HG03066 (cell line): Measurements from ENCODE around the gene SPATA12.

Experiments
- ATAC-seq: cut with Tn5 transposase; IDR thresholded peaks from one replicate; pipeline ENCODE4 v1.9.1; 2021; ENCODE audit warnings: low read depth; ENCODE audit not compliant: unreplicated experiment

SPATA12 gene, protein sequence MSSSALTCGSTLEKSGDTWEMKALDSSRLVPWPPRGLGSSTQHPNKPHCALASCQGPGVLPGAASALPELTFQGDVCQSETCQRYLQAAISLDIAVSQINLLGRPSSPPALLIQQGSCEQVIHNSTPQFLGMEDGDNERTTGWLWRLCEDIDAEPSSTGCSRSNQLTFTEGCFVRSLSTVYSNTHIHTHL

GRCh38 chr3:57060089-57060821, at the start of gene SPATA12:
TSS of gene SPATA12 (plus strand) at chr3:57060664. CDS start at chr3:57073695, 13,031 bp downstream.
- ATAC-seq, result no peak

DNA sequence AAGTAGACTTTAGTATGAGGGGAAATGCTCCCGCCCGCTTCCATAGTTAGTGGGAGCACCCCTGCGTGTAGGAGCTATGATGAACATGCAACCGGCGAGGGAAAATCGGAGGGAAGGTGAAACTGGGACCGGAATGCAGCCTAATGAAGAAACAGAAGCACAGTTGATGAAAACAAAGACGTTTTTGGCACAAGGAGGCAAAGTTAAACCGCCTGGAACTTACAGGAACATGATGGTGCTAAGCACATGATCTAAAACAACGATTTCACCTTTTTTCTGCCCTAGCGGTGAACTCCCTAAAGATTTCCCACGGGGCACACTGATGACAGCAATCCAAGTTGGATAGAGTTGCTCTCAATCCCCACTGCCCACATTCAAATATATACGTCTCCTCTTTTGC, 49.4 kb upstream of the SPATA12 start:
- ATAC-seq, result no peak

- no peak for ATAC-seq
Observed at GRCh38 chr3:57012847-57013246, 47.6 kb upstream of the SPATA12 start.

GRCh38 chr3:57015350-57015729, 45.1 kb upstream of the SPATA12 start:
- ATAC-seq, result no peak

DNA sequence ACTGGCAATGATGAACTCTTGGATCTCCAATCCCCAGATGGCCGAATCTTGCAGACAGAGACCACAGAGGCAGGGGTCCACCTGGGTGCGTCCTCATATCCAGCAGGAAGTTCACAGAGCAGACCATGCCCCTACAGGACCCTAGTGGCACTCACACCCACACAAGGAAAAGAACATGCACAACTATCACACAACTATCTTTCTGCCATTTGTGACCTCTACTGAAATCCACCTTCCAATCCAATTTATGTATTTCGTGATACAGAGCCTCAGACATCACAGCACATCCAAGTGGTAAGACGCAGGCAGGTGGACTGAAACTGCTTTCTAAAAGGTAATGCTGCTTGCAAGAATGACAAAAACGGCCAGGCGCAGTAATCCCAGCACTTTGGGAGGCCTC, 44.6 kb upstream of the SPATA12 start:
- ATAC-seq, result no peak

DNA sequence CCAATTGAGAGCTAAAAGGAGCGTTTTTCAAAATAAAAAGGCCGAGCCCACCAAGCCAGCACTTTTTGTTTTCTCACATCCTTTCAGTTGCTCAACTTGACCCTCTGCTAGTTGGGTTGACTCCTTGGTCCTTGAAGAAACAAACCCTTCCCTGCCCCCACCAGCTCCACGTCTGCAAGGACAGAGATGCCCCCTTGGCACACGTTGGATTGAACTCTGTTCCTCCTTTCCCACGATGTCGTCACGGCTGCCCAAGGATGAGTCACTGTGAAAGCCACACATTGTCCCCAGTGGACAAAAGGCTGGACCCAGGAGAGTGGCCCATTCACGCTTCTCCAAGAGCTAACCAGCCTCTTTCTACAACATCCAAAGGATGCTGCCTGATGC, 43.0 kb upstream of the SPATA12 start:
- ATAC-seq, result no peak

DNA sequence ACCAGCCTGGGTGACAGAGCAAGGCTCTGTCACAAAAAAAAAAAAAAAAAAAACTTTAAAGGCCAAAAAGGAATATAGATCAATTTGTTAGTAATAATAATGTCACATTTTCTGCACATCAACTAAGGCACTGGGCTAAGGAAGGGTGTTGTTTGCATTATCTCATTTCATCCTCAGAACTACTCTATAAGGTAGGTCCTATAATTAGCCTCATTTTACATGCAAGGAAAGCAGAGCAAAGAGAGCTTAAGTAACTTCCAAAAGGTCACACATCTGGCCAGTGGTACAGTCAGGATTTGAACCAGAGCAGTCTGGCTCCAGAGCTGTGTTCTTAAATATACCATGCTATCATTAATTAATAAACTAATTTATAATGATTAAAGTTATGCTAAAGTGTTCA, 42.2 kb upstream of the SPATA12 start:
- no peak for ATAC-seq

- ATAC-seq, result no peak
Observed at GRCh38 chr3:57019057-57019456, 41.4 kb upstream of the SPATA12 start.

- ATAC-seq, result no peak
Observed at GRCh38 chr3:57025237-57025636, 35.2 kb upstream of the SPATA12 start.

DNA sequence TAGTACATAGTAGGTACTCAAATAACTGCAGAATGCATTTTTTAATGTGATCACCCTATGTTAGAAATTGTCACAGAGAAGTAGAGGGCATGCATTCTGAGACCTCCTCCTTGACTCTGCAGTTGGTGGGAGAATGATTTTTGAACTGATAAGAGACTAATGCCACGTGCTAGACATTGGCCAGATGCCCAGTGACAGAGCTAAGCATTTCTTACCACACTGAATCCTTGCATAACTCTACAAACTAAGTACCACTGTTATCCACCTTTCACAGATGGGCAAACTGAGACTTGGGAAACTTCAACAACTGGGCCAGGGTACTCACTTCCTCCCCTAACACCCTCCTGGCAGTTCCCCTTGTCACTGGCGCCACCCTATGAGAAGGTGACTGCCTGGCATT, 33.5 kb upstream of the SPATA12 start:
- no peak for ATAC-seq

DNA sequence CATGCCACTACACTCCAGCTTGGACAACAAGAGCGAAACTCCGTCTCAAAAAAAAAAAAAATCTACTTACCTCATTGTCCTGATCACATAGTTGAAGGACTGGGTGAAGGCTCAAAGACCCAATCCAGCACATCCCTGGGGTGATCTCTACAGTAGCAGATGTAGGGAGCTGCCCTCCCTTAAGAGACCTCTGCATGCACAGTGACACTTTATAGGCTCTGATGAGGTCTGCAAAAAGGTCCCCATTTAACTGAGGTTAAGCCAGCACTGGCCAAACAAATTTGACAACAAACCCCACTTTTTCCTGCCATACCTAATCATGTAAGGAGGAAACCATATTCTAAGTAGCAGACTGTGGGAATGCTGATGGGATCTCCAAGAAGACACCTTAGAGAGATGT, 31.1 kb upstream of the SPATA12 start:
- ATAC-seq, result no peak

DNA sequence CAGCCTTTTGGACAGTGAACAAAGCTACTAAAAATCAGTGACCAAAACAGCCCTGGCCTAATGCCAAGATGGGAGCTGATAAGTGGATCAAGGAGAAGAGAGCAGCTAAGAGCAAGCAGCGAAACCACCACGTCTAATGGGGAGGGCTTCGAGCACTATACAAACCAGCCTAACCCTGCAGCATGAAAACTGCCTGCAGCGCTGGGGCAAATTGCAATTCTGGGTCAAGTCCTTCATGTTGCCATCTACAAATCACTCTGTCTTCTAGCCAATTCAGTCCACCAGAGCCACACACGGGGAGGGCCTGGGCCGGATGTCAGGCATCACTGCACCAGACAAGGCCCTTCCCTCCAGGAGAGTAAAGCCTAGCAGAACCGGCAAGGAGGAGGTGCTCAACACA, 30.5 kb upstream of the SPATA12 start:
- no peak for ATAC-seq

DNA sequence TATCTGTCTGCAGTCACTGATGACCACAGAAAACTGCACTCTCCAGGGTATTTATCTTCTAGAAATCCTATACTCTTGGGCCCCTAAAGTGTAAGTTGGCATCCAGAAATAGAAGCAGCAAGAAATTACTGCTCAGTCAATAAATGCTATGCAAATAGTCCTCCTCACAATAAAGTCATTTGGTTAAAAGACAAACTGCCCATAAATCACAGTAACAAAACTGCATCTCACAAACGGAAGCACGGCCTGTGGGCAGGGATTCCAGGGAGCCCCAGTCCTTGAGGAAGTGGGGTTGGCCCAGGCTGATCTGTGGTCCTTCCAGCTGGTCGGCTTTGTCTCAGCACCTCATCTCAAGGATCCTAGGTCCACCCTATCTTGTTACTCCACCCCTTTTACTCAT, 29.7 kb upstream of the SPATA12 start:
- no peak for ATAC-seq

GRCh38 chr3:57031631-57032541, 28.6 kb upstream of the SPATA12 start:
- ATAC-seq, result no peak

DNA sequence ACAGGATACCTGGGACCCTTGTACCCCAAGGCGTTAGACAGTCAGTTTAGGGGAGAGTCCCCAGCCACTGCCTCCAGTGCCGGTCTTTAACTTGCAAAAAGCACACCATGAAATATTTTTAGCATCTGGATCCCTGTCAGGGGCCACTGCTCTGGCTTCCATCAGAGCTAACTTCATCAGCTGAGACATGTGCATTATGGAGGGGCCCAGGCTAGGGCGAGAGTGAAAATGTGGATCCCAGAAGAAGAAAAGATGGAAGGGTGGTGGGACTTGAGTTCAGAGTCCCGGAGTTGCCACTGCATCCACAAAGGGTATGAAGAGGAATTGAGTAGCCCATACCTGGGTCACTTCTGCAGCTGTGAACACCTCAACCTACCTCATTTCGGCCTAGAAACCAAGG, 23.5 kb upstream of the SPATA12 start:
- ATAC-seq, result no peak

GRCh38 chr3:57038466-57039164, 21.8 kb upstream of the SPATA12 start:
- ATAC-seq, result no peak

DNA sequence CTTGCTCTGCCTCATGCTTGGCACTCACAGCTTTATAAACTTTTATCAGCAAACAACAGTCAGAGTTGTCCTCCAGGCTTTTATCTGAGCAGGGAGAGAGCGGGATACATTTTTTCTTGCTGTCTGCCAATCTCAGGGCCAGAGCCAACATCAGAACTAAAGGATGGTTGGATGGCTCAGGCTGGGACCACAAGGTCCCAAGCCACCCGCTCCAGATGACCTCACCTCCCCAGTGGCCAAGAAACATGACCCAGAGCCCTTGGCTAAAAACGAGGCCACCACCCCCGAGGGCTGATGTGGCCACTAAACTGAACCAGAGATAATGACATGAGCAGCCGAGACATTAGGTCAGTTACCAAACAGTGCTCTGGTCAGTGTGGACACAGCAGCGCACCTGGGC, 18.8 kb upstream of the SPATA12 start:
- ATAC-seq, result no peak

GRCh38 chr3:57043518-57043917, 16.9 kb upstream of the SPATA12 start:
- ATAC-seq, result no peak

- no peak for ATAC-seq
Observed at GRCh38 chr3:57046101-57046765, 14.2 kb upstream of the SPATA12 start.

DNA sequence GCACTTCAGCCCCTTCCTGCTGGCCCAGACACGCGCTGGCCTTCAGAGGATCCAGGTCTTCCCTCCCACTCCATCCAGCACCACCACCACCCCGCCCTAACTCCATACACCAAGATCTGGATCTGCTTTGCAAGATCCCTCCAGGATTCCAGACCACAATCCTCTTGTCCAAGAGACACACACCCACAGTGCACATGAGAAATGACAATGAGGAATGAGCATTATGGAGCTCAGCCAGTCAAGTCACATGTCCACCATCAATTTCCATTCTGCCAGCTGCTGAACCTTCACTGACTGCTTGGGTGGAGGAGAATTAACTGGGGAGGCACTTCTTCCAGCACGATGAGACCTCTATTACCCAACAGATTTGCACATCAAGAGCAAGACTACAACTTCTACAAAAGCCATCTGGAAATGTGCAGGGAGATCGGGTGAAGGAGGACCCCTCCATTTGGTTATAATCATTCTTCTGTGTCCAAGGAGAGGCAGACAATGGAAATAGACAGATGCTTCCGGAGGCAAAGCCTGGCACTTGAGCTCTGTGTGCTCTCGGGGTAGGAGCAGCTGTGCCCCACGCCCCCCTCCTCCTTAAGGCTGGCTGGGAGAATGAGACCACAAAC, 12.3 kb upstream of the SPATA12 start:
- ATAC-seq, result no peak
